Measurements from ENCODE around the gene SAMD9L.
"Not testable (repeated sequence)": the region's sequence is repeated elsewhere in the genome, so short reads cannot be mapped to it uniquely, and the experiment has no call there.

The SAMD9L gene

GRCh38 chr7:93145354-93145753 is 2.8 kb downstream of the SAMD9L start:
- DNase-seq, result no peak

DNA sequence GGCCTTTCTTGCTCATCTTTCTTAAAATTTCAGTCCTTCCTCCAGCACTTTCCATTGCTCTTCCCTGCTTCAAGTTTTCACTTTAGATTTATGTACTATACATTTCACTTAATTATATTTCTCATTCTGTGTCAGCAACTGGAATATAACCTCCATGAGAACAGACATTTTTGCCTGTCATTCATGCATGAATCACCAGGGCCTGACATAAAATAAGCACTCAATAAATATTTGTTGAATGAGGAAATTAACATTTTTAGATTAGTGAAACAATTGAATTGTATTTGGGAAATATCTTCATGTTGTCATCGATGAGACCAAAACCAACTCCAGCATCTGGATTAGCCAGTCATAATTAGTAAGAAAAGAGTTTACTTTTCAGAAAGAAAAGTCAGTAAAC is 6.1 kb downstream of the SAMD9L start:
- DNase-seq, result no peak

GRCh38 chr7:93140582-93141191 is 7.5 kb downstream of the SAMD9L start:
- no peak for DNase-seq

GRCh38 chr7:93138576-93138975 is 9.6 kb downstream of the SAMD9L start:
- no peak for DNase-seq

DNA sequence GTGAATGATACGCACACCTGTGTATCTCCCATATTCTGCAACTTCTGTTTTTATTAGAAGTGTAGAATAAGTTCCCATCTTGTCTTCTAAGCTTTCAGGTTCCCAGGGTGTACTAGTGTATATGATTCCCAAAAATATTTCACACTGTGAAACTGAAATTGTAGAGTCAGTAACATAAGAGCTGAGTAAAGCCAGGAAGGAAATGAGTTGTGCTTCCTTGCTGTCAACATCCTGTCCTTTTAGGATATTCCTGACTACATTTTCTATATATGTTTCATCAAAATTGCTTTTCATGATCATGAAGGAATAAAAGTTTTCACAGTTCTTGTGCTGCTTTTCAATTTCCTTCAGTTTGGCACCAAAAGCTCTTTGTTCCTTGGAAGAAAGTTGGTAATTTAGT is 15.2 kb downstream of the SAMD9L start:
- DNase-seq, result no peak

GRCh38 chr7:93132216-93132615 is 16.0 kb downstream of the SAMD9L start:
- no peak for DNase-seq

DNA sequence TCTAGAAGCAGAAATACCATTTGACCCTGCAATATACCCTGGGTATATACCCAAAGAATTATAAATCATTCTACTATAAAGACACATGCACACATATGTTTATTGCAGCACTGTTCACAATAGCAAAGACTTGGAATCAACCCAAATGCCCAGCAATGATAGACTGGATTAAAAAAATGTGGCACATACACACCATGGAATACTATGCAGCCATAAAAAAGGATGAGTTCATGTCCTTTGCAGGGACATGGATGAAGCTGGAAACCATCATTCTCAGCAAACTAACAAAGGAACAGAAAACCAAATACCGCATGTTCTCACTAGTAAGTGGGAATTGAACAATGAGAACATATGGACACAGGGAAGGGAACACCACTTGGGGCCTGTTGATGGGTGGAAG is 21.2 kb downstream of the SAMD9L start:
- not testable (repeated sequence) for DNase-seq

DNA sequence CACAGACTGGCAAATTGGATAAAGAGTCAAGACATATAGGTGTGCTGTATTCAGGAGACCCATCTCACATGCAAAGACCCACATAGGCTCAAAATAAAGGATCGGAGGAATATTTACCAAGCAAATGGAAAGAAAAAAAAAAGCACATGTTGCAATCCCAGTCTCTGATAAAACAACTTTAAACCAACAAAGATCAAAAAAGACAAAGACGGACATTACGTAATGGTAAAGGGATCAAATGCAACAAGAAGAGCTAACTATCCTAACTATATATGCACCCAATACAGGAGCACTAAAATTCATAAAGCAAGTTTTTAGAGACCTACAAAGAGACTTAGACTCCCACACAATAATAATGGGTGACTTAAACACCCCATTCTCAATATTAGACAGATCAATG is 24.7 kb downstream of the SAMD9L start:
- not testable (repeated sequence) for DNase-seq

GRCh38 chr7:93120592-93121549 is 27.3 kb downstream of the SAMD9L start:
- no peak for DNase-seq

GRCh38 chr7:93119191-93119905 is 28.8 kb downstream of the SAMD9L start:
- DNase-seq, result no peak

- DNase-seq, result peak; percentile 20
Measured at GRCh38 chr7:93117852-93118530, 30.2 kb downstream of the SAMD9L start, which contains the start of gene SAMD9. SAMD9 (minus strand) TSS chr7:93117979; CDS start chr7:93106097, 11,882 bp downstream.

- DNase-seq, result no peak
Measured at GRCh38 chr7:93117327-93117726, 30.9 kb downstream of the SAMD9L start.

DNA sequence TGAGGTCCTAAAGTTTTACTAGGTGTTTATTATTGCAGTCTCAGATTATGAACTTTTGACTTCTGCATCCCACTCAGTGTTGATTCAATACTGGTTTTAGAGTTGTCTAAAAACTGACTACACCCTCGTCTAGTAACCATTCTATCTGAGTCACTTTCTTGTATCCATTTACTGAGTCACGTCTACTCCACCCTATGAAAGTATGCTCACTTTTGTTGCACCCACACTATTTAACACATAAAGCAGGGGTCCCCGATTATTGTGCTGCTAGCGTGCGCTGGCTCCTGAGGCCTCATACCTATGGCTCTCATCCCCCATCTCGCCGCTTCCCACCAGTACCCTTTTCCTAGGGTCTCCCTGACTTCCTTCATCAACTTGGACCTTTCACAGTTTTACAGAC is 32.4 kb downstream of the SAMD9L start:
- no peak for DNase-seq

- no peak for DNase-seq
Measured at GRCh38 chr7:93108003-93108402, 40.2 kb downstream of the SAMD9L start.

- no peak for DNase-seq
Measured at GRCh38 chr7:93097388-93097787, 50.8 kb downstream of the SAMD9L start.

DNA sequence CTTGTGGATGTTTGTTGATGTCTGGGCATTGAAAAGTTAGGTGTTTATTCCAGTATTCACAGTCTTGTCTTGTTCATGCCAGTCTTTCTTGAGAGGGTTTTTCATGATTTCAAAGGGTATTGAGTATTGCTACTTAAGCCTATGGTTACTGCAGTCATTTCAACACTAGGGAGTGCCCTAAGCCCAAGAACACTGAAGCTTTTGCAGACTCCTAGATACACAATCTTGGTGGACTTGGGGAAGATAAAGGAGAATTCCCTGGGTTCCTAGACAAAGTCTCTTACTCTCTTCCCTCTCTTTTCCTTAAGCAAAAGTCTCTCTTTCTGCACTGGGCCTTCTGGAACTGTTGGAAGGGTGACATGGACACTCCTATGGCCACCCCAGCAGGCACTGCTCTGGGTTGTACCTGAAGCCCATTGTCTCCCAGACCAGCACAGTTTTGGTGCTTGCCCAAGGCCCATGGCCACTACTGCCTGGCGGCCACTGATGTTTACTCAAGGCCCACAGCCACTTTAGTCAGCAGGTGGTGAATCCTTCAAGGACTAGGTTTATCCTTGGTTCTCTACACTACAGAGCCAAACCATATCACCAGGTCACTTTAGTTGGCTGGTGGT is 55.3 kb downstream of the SAMD9L start:
- no peak for DNase-seq

Measured in stimulated activated CD4-positive, alpha-beta T cell treated with anti-CD3 and anti-CD28 coated beads, Interleukin-12 subunit alpha, Interleukin-12 subunit beta, amount 100 ng/mL, for 4 hours (primary cell).